T follicular helper cell (primary cell): ENCODE data around the gene SPOCD1.

Source experiments
- DNase-seq: peaks from one replicate; pipeline ENCODE4 v3.0.0-alpha.2; 2020; ENCODE audit warnings: low read depth

Gene SPOCD1

GRCh38 chr1:31755850-31756492 is 59.9 kb downstream of the SPOCD1 start:
- no peak for DNase-seq

GRCh38 chr1:31755197-31755611 is 60.6 kb downstream of the SPOCD1 start:
- no peak for DNase-seq

- DNase-seq, result no peak
These were observed 61.4 kb downstream of the SPOCD1 start for GRCh38 chr1:31754397-31754796.

- no peak for DNase-seq
These were observed 62.0 kb downstream of the SPOCD1 start for GRCh38 chr1:31753707-31754349.

- DNase-seq, result no peak
These were observed 62.8 kb downstream of the SPOCD1 start for GRCh38 chr1:31752952-31753475.

GRCh38 chr1:31752258-31752657 is 63.6 kb downstream of the SPOCD1 start:
- no peak for DNase-seq

GRCh38 chr1:31751822-31752241 is 64.0 kb downstream of the SPOCD1 start:
- no peak for DNase-seq

- no peak for DNase-seq
These were observed 64.8 kb downstream of the SPOCD1 start for GRCh38 chr1:31750858-31751510.

- DNase-seq, result no peak
These were observed 65.8 kb downstream of the SPOCD1 start for GRCh38 chr1:31749785-31750735.

- DNase-seq, result no peak
These were observed 67.5 kb downstream of the SPOCD1 start for GRCh38 chr1:31748365-31748764.

GRCh38 chr1:31747304-31747703 is 68.5 kb downstream of the SPOCD1 start:
- no peak for DNase-seq

- DNase-seq, result no peak
These were observed 69.1 kb downstream of the SPOCD1 start for GRCh38 chr1:31746687-31747086.

- DNase-seq, result no peak
These were observed 69.7 kb downstream of the SPOCD1 start for GRCh38 chr1:31745946-31746670.

- peak; percentile 20 for DNase-seq
These were observed 70.5 kb downstream of the SPOCD1 start for GRCh38 chr1:31745096-31745945.

- DNase-seq, result no peak
These were observed 71.5 kb downstream of the SPOCD1 start for GRCh38 chr1:31744165-31744888.

GRCh38 chr1:31742462-31743212 is 73.2 kb downstream of the SPOCD1 start:
- DNase-seq, result no peak
